Measurements from ENCODE around the gene PCDHGA8.

Gene PCDHGA8

GRCh38 chr5:141434006-141434405 is 41.6 kb downstream of the PCDHGA8 start:
- no peak for DNase-seq

- DNase-seq = no peak
Measured at GRCh38 chr5:141437221-141437620, 44.8 kb downstream of the PCDHGA8 start.

DNA sequence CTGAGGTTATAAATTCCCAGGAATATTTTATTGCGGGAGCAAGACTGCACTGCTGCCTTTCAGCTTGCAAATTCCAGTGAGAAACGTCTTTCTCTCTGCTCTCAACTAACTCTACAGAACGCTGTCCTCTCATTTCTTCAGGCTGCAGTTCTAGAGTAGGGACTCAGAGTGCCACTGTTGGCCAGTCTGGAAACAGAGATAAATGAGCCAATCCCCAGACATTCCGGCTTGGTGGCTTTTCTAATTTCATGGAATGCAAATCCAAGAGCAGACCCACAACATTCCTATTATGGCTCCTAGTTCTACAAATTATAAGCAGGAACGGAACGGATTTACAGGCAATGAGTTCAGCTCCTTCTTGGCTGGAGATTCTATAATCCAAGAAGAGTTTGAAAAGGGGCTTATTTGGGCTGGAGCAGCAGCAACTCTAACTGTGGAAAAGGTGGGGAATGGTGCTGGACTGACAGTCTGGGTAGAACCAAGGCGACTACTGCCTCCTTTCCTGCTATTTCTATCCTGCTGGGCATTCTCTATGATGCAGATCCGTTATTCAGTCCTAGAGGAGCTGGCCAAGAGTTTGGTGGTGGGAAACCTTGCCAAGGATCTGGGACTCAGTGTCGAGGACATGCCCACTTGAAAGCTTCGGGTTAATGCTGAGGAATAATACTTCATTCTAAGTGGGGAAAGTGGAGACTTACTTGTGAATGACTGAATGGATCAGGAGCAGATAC is 47.1 kb downstream of the PCDHGA8 start:
- no peak for DNase-seq

- no peak for DNase-seq
Measured at GRCh38 chr5:141440341-141440740, 47.9 kb downstream of the PCDHGA8 start.

GRCh38 chr5:141441571-141442170 is 49.2 kb downstream of the PCDHGA8 start:
- no peak for DNase-seq

Measured in T-helper 1 cell (primary cell).